Measurements from ENCODE around the gene EDC4.

- no peak for TF ChIP-seq ARNTL (CRISPR knock-in tag; IDR thresholded peaks at IDR 0.05; ENCODE audit: borderline replicate concordance, low read depth)
- no peak for TF ChIP-seq BACH2 (CRISPR knock-in tag; IDR thresholded peaks at IDR 0.05; ENCODE audit: borderline replicate concordance)
- TF ChIP-seq TOX (CRISPR knock-in tag; IDR thresholded peaks at IDR 0.05; ENCODE audit: borderline replicate concordance): no peak
- no peak for TF ChIP-seq PATZ1 (CRISPR knock-in tag; IDR thresholded peaks at IDR 0.05; ENCODE audit: borderline replicate concordance)
- TF ChIP-seq POU6F1 (CRISPR knock-in tag; IDR thresholded peaks at IDR 0.05; ENCODE audit: borderline replicate concordance, low read depth): no peak
- no peak for TF ChIP-seq ZFP30 (CRISPR knock-in tag; IDR thresholded peaks at IDR 0.05)
Measured at GRCh38 chr16:67901734-67902133, 28.9 kb downstream of the EDC4 start.
